ENCODE data around the gene GSC.

Gene GSC

DNA sequence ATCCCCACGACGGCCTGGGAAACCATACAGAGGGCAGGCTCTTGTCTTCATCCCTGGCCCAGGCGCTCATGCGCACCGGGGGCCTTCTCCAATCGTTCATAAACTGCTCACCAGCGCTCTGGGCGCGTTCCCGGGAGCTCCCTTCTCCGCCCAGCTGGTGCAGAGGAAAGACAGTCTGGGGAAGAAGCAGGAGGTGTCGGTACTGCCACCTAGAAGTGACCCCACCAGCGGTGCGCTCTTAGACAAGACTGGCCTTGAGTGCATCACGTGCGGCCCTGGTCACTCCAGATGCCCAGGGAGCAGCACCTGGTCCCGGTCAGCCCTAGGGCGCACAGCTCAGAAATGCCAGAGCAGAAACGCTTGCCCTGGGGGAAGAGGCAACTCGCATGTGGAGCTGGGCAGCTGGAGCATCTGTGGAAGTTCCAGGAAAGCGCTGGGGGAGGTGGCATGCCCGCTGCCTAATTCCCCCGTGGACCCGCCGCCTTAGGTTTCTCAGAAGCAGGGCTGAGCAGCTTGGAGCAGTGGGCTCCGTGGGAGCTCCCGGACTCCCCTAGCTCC, 2.5 kb downstream of the GSC start:
- Histone ChIP-seq H3K4me3 (ENCODE audit: insufficient read length, low read depth) (no peak overlapping the region), H3K27me3 (ENCODE audit: insufficient read depth, insufficient read length) (peaks cover 84% of the 10 kb centered on the region), H3K4me1 (ENCODE audit: insufficient read depth, insufficient read length) (peaks cover 14% of the 10 kb centered on the region), H3K9ac (ENCODE audit: insufficient read length, low read depth) (no peak overlapping the region), H3K36me3 (ENCODE audit: insufficient read depth, insufficient read length, low read length) (no peaks in the 10 kb centered on the region), H3K9me3 (ENCODE audit: insufficient read depth, low read length) (no peaks in the 10 kb centered on the region)
- no peak for DNase-seq (ENCODE audit: low read depth, low spot score)
- TF ChIP-seq YY1 (IDR thresholded peaks at IDR 0.05; ENCODE audit: insufficient read depth, insufficient read length) (no peak), SUZ12 (IDR thresholded peaks at IDR 0.05; ENCODE audit: extremely low read depth, insufficient read depth, insufficient read length) (no peak), ZNF274 (IDR thresholded peaks at IDR 0.05; ENCODE audit: low read depth, low read length) (no peak)

DNA sequence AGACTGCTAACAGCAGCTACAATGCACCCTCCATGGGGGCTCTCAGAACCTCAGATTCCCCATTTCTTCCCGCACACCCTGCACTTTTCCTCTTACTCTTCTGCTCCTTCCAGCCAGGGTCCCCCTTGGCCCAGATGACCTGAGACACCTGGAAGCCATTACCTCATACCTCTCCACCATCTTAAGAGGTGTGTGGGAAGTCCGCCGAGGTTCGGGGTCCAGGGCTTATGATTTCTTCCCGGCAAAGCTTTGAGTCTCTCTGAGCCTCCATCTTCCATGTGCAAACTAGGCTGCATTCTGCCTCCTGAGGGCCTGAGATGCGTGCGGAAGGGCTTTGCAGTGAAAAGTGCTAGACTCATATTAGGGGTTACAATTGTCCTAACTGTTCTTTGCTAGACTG, 5.3 kb downstream of the GSC start:
- H3K9me3 ChIP-seq (ENCODE audit: insufficient read depth, low read length): no peaks in the 10 kb centered on the region
- no peak overlapping the region for H3K4me3 ChIP-seq (ENCODE audit: insufficient read length, low read depth)
- peaks cover 57% of the 10 kb centered on the region for H3K27me3 ChIP-seq (ENCODE audit: insufficient read depth, insufficient read length)
- H3K9ac ChIP-seq (ENCODE audit: insufficient read length, low read depth): no peak overlapping the region
- H3K36me3 ChIP-seq (ENCODE audit: insufficient read depth, insufficient read length, low read length): no peaks in the 10 kb centered on the region
- no peak for DNase-seq (ENCODE audit: low read depth, low spot score)
- no peak for TF ChIP-seq SUZ12 (IDR thresholded peaks at IDR 0.05; ENCODE audit: extremely low read depth, insufficient read depth, insufficient read length)
- TF ChIP-seq YY1 (IDR thresholded peaks at IDR 0.05; ENCODE audit: insufficient read depth, insufficient read length): no peak
- TF ChIP-seq ZNF274 (IDR thresholded peaks at IDR 0.05; ENCODE audit: low read depth, low read length): no peak
- peaks cover 9% of the 10 kb centered on the region for H3K4me1 ChIP-seq (ENCODE audit: insufficient read depth, insufficient read length)

DNA sequence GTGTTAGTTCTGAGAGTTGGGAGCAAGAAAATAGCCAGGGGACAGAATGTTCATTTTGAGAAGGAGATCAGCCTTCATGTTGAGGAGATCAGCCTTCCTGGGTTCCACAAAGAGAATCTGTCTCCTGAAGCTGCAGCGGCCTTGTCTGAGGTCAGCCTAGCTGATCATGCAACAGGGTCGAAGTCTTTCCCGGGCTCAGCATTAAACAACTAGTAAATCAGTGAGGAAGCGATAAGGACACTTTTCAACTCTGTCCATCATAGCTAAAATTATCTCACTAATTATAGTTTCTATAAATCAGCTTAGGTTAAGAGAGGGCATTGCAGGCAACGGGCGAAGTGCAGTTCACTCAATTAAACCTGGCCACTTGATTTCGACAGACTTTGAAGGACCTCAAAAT, 7.5 kb downstream of the GSC start:
- no peak overlapping the region for H3K4me3 ChIP-seq (ENCODE audit: insufficient read length, low read depth)
- peaks cover 36% of the 10 kb centered on the region for H3K27me3 ChIP-seq (ENCODE audit: insufficient read depth, insufficient read length)
- no peak for DNase-seq (ENCODE audit: low read depth, low spot score)
- H3K9me3 ChIP-seq (ENCODE audit: insufficient read depth, low read length): no peaks in the 10 kb centered on the region
- no peak overlapping the region for H3K9ac ChIP-seq (ENCODE audit: insufficient read length, low read depth)
- H3K36me3 ChIP-seq (ENCODE audit: insufficient read depth, insufficient read length, low read length): no peaks in the 10 kb centered on the region
- H3K4me1 ChIP-seq (ENCODE audit: insufficient read depth, insufficient read length): peaks cover 2% of the 10 kb centered on the region
- TF ChIP-seq SUZ12 (IDR thresholded peaks at IDR 0.05; ENCODE audit: extremely low read depth, insufficient read depth, insufficient read length): no peak
- TF ChIP-seq ZNF274 (IDR thresholded peaks at IDR 0.05; ENCODE audit: low read depth, low read length): no peak
- no peak for TF ChIP-seq YY1 (IDR thresholded peaks at IDR 0.05; ENCODE audit: insufficient read depth, insufficient read length)

DNA sequence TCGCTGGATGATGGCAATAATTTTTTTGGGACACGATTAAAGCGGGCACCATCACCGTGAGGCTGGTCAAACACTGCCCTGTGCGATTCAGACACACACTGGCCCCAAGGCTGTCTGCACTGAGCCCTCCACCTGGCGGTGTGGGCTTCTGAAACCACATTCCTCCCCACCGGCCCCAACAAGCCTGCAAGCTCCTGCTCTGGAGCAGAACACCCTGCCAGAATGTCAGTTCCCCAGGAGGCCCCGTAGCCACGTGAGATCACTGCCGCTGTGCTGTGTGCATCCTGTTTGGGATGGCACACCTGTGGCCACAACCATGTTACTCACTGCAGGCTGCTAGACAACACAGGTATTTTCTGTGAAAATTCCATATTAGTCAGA, 7.9 kb downstream of the GSC start:
- Histone ChIP-seq H3K4me1 (ENCODE audit: insufficient read depth, insufficient read length) (peaks cover 2% of the 10 kb centered on the region), H3K4me3 (ENCODE audit: insufficient read length, low read depth) (no peak overlapping the region), H3K36me3 (ENCODE audit: insufficient read depth, insufficient read length, low read length) (no peaks in the 10 kb centered on the region), H3K9me3 (ENCODE audit: insufficient read depth, low read length) (no peaks in the 10 kb centered on the region), H3K9ac (ENCODE audit: insufficient read length, low read depth) (no peak overlapping the region), H3K27me3 (ENCODE audit: insufficient read depth, insufficient read length) (peaks cover 31% of the 10 kb centered on the region)
- no peak for DNase-seq (ENCODE audit: low read depth, low spot score)
- TF ChIP-seq SUZ12 (IDR thresholded peaks at IDR 0.05; ENCODE audit: extremely low read depth, insufficient read depth, insufficient read length) (no peak), YY1 (IDR thresholded peaks at IDR 0.05; ENCODE audit: insufficient read depth, insufficient read length) (no peak), ZNF274 (IDR thresholded peaks at IDR 0.05; ENCODE audit: low read depth, low read length) (no peak)

DNA sequence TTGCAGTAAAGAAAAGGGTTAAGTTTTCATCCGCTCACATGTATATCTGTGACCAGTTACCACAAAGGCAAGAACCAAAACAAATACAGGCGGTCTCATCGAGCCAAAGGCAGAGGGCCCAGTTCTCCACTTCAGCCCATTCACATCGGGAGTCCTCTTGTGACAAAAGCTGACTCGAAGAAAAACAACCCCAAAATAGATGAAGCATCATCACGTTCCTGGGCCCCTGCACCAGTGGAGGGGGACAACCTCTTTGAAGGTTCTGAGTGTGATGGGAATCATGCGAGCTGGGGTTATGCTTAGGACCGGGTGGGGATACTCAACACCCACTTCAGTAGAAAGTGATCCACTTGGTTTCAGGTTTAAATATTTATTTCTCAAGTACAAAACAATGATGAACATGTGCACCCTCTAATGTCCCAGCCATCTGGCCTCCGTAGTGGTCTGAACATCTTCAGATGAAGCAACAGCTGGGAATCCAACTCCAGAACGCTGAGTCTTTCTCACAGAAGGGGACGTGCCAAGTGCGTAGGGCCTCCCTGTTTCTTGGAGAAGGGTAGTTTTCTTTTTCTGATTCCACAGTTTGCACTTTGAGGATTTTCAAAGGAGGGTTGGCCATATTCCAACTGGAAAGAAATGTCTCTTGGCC, 8.4 kb downstream of the GSC start:
- Histone ChIP-seq H3K9ac (ENCODE audit: insufficient read length, low read depth) (no peak overlapping the region), H3K27me3 (ENCODE audit: insufficient read depth, insufficient read length) (peaks cover 26% of the 10 kb centered on the region), H3K9me3 (ENCODE audit: insufficient read depth, low read length) (no peaks in the 10 kb centered on the region), H3K36me3 (ENCODE audit: insufficient read depth, insufficient read length, low read length) (no peaks in the 10 kb centered on the region), H3K4me3 (ENCODE audit: insufficient read length, low read depth) (no peak overlapping the region), H3K4me1 (ENCODE audit: insufficient read depth, insufficient read length) (peaks cover 2% of the 10 kb centered on the region)
- TF ChIP-seq ZNF274 (IDR thresholded peaks at IDR 0.05; ENCODE audit: low read depth, low read length) (no peak), YY1 (IDR thresholded peaks at IDR 0.05; ENCODE audit: insufficient read depth, insufficient read length) (no peak), SUZ12 (IDR thresholded peaks at IDR 0.05; ENCODE audit: extremely low read depth, insufficient read depth, insufficient read length) (no peak)
- no peak for DNase-seq (ENCODE audit: low read depth, low spot score)

DNA sequence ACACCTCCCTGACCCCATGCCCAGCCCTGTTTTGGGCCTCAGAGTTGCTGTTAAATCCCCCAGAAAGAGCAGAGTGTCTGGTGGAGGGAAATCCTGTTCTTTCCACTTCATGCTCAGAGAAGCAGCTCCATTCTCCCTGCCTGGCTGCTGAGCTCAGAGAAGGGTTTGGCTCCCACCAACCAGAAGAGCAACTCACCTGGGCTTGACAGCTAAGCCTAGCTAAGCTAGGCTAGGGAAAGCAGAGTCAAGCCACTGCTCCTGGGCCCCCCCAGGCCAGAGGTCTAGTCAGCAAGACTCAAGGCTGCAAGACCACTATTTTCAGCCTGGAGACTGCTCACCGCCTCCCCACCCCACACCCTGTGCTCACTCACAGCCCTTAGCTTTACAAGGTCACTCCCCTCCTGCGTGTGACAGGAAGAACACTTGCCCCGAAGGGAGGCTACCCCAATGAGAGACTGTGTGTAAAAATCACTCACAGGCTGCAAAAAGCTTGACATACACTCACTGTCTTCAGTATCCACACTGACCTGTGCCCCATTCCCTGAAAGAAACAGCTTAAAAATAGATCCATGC, 13.5 kb downstream of the GSC start:
- H3K36me3 ChIP-seq (ENCODE audit: insufficient read depth, insufficient read length, low read length): no peaks in the 10 kb centered on the region
- TF ChIP-seq ZNF274 (IDR thresholded peaks at IDR 0.05; ENCODE audit: low read depth, low read length) (no peak), YY1 (IDR thresholded peaks at IDR 0.05; ENCODE audit: insufficient read depth, insufficient read length) (no peak), SUZ12 (IDR thresholded peaks at IDR 0.05; ENCODE audit: extremely low read depth, insufficient read depth, insufficient read length) (no peak)
- H3K4me3 ChIP-seq (ENCODE audit: insufficient read length, low read depth): no peak overlapping the region
- no peaks in the 10 kb centered on the region for H3K27me3 ChIP-seq (ENCODE audit: insufficient read depth, insufficient read length)
- H3K9ac ChIP-seq (ENCODE audit: insufficient read length, low read depth): no peak overlapping the region
- no peaks in the 10 kb centered on the region for H3K9me3 ChIP-seq (ENCODE audit: insufficient read depth, low read length)
- no peak for DNase-seq (ENCODE audit: low read depth, low spot score)
- no peaks in the 10 kb centered on the region for H3K4me1 ChIP-seq (ENCODE audit: insufficient read depth, insufficient read length)

DNA sequence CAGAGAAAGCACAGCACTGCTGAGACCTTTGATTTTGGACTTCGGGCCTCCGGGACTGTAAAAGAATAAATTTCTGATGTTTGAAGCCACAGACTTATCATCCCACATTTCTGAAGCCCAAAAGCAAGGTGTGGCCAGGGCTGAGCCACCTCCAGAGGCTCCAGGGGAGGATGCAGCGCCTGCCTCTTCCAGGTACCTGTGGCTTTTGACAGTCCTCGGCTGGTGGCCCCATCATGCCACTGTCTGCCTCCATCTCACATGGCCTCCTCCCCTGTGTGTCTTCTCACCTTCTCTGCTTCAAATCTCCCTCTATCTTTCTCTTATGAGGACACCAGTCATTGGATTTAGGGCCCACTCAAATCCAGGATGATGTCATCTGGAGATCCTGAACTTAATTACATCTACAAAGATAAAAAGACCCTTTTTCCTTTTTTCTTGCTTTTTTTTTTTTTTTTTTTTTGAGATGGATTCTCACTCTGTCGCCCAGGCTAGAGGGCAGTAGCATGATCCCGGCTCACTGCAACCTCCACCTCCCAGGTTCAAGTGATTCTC, 15.4 kb downstream of the GSC start:
- TF ChIP-seq SUZ12 (IDR thresholded peaks at IDR 0.05; ENCODE audit: extremely low read depth, insufficient read depth, insufficient read length) (no peak), ZNF274 (IDR thresholded peaks at IDR 0.05; ENCODE audit: low read depth, low read length) (no peak), YY1 (IDR thresholded peaks at IDR 0.05; ENCODE audit: insufficient read depth, insufficient read length) (no peak)
- Histone ChIP-seq H3K4me3 (ENCODE audit: insufficient read length, low read depth) (no peak overlapping the region), H3K4me1 (ENCODE audit: insufficient read depth, insufficient read length) (no peaks in the 10 kb centered on the region), H3K9ac (ENCODE audit: insufficient read length, low read depth) (no peak overlapping the region), H3K9me3 (ENCODE audit: insufficient read depth, low read length) (no peaks in the 10 kb centered on the region), H3K36me3 (ENCODE audit: insufficient read depth, insufficient read length, low read length) (no peaks in the 10 kb centered on the region), H3K27me3 (ENCODE audit: insufficient read depth, insufficient read length) (no peaks in the 10 kb centered on the region)
- DNase-seq (ENCODE audit: low read depth, low spot score): no peak
